ENCODE data around the gene MESP2.

The MESP2 gene

DNA sequence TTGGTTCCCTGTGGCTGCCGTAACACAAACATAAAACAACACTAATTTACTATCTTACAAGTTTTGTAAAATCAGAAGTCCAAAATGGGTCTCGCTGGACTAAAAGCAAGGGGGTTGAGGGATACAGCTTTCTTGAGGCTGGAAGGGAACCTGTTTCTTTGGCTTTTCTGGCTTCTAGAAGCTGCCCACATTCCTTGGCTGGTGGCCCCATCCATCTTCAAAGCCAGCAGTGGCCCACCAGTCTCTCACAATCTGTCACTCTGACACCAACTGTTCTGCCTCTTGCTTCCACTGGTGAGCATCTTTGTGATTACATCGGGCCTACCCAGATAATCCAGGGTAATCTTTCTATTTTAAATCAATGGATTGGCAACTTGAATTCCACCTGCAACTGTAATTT is 39.6 kb downstream of the MESP2 start:
- H3K4me3 ChIP-seq (ENCODE audit: low read depth, low read length) = no peak overlapping the region
- no peak for TF ChIP-seq CTCF (IDR thresholded peaks at IDR 0.05; ENCODE audit: borderline replicate concordance, insufficient read depth, low read depth, low read length)

DNA sequence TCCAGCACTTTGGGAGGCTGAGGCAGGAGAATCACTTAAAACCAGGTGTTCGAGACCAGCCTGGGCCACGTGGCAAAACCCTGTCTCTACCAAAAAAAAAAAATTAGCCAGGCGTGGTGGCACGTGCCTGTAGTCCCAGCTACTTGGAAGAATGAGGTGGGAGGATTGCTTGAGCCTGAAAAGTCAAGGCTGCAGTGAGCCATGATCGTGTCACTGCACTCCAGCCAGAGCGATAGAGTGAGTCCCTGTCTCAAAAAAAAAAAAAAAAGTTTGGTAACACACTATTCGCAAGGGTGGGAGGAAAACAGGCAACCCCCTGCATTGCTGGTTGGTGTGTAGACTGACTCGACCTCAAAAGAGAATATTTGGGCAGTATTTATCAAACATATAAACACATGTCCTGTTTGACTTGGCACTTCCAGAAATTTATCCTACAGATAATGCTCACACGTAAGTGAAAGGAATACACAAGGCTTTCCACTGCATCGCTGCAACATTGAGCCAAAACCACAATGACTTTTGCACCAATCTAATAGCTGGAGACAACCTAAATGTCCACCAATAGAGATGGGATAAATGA is 41.7 kb downstream of the MESP2 start:
- no peak for TF ChIP-seq CTCF (IDR thresholded peaks at IDR 0.05; ENCODE audit: borderline replicate concordance, insufficient read depth, low read depth, low read length)
- no peak overlapping the region for H3K4me3 ChIP-seq (ENCODE audit: low read depth, low read length)

- no peak for TF ChIP-seq CTCF (IDR thresholded peaks at IDR 0.05; ENCODE audit: borderline replicate concordance, insufficient read depth, low read depth, low read length)
- H3K4me3 ChIP-seq (ENCODE audit: low read depth, low read length) = no peak overlapping the region
These were observed 42.2 kb downstream of the MESP2 start for GRCh38 chr15:89818287-89818686.

GRCh38 chr15:89820666-89821611 is 44.8 kb downstream of the MESP2 start:
- no peak overlapping the region for H3K4me3 ChIP-seq (ENCODE audit: low read depth, low read length)
- no peak for TF ChIP-seq CTCF (IDR thresholded peaks at IDR 0.05; ENCODE audit: borderline replicate concordance, insufficient read depth, low read depth, low read length)

DNA sequence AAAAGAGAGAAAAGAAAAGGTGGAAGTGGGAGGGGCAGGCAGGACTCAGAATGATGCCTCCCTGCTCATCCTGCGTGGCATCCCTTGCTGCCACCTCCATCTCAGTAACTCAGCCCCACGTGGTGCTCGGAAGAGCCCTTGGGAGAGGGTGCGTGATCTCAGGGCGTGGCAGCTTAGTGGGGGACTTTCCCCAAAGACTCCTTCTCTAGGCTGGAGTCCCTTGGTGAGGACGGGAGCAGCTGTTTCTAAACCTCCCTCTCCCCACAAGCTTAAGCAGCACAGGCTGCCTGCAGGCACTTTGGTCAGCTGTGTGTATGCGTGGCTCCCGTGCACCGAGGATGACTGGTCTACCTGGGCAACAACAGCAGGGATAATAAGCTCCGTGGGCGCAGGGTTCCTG is 45.9 kb downstream of the MESP2 start:
- no peak for TF ChIP-seq CTCF (IDR thresholded peaks at IDR 0.05; ENCODE audit: borderline replicate concordance, insufficient read depth, low read depth, low read length)
- no peak overlapping the region for H3K4me3 ChIP-seq (ENCODE audit: low read depth, low read length)

- TF ChIP-seq CTCF (IDR thresholded peaks at IDR 0.05; ENCODE audit: borderline replicate concordance, insufficient read depth, low read depth, low read length) = no peak
- no peak overlapping the region for H3K4me3 ChIP-seq (ENCODE audit: low read depth, low read length)
These were observed 46.4 kb downstream of the MESP2 start for GRCh38 chr15:89822611-89822950.
